MG63 (cell line): ENCODE data around the gene DNM3. TPM values are rescaled to one million over a fixed set of nuclear protein-coding genes. Genes with fewer than 3 reads are reported as not detected.
"Not testable (repeated sequence)": the region's sequence is repeated elsewhere in the genome, so short reads cannot be mapped to it uniquely, and the experiment has no call there.

Source experiments
- DNase-seq: peaks from one replicate; pipeline ENCODE4 v3.0.0-alpha.2; 2020
- H3K27me3 ChIP-seq: fragments of 250-450 bp; sonication (Bioruptor Pico); 2 replicates; pipeline ENCODE4 v1.5.1; 2020; ENCODE audit warnings: mild to moderate bottlenecking, moderate library complexity
- H3K36me3 ChIP-seq: fragments of 250-450 bp; sonication (Bioruptor Pico); 2 replicates; pipeline ENCODE4 v1.5.1; 2020; ENCODE audit warnings: mild to moderate bottlenecking, moderate library complexity
- H3K4me3 ChIP-seq: fragments of 250-450 bp; sonication (Bioruptor Pico); 2 replicates; pipeline ENCODE4 v1.5.1; 2020; ENCODE audit warnings: mild to moderate bottlenecking, moderate library complexity
- H3K9me3 ChIP-seq: fragments of 250-450 bp; sonication (Bioruptor Pico); 2 replicates; pipeline ENCODE4 v1.5.1; 2020; ENCODE audit warnings: mild to moderate bottlenecking, moderate library complexity
- total RNA-seq: library from RNA; depleted of rRNA; stranded (reverse); fragments of >200 nt; shearing (Covaris generic); gene quantifications from 2 replicates; pipeline ENCODE4 v1.2.3, GENCODE V29; 2014; ENCODE audit warnings: low replicate concordance

DNM3 gene
- total RNA-seq, 1 experiment from 2014 or later = not detected

DNA sequence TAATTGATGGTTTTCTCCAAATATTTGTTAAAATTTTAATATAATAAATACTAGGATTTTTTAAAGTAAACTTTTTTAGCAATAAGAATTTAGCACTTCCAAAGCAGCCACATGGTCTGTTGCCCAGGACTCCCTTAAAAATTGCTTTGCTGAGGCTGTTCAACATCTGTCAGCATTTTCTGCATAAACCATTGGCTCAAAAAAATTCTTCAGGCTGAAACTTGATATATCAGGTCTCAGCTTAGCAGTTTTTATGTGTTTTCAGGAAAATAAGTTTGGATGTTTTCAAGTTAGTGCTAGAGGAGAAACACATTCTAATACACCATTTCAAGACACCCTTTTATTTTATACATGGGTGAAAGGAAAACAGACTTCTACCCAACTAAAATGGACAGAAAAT, 510.0 kb downstream of the DNM3 start:
- DNase-seq = no peak
- Histone ChIP-seq H3K9me3 (peaks cover 13% of the 10 kb centered on the region), H3K4me3 (no peak overlapping the region), H3K27me3 (no peaks in the 10 kb centered on the region), H3K36me3 (no peaks in the 10 kb centered on the region)

GRCh38 chr1:172351754-172352161, 510.5 kb downstream of the DNM3 start:
- DNase-seq = peak; percentile 66
- Histone ChIP-seq H3K27me3 (no peaks in the 10 kb centered on the region), H3K4me3 (no peak overlapping the region), H3K9me3 (peaks cover 11% of the 10 kb centered on the region), H3K36me3 (no peaks in the 10 kb centered on the region)

- no peak for DNase-seq
- Histone ChIP-seq H3K9me3 (peaks cover 5% of the 10 kb centered on the region; the same call in 1 of the 2 replicates), H3K36me3 (no peaks in the 10 kb centered on the region), H3K27me3 (no peaks in the 10 kb centered on the region), H3K4me3 (no peak overlapping the region)
Measured at GRCh38 chr1:172352435-172352834, 511.1 kb downstream of the DNM3 start.

DNA sequence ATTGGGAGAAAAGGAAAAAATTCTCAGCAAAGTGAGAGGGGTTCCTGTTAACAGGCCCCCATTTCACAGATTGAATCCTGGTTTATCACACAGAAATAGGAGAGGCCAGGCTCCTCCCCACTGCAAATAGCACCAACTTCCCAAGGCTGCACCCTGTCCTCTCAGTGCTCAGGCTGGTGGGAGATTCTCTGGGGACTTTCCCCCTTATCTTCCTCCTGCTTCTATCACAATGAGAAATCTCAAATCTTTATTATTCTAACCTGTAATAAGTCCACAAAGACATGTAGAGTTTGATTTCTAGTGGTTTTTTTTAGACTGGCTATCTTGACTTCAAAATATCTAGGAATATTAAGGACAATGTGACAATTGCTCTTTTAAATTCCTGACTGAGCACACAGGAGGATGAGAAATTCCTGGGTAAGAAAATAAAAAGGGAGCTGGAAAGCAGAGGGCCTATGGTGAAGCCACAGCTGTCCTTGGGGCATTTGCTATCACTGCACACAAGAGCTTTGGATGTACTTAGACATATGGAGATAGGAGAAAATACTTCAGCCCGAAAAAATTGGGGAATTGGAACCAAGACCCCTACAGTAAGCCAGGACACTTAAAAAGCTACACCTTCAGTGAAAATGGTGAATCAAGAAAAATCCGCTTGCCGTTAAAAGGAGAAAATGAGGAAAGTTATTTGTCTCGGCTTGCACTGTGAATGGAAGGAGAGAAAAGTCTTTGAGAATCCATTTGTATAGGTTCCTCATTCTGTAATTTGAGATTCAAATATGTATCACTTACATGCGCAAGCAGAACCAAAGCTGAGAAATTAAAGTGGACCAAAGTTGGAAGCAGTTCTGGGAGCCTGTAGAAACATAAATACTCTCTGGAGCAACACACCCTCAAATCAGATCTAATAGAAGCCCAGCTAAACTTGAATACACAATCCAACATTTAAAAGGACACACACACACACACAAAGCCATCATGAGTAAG, 513.3 kb downstream of the DNM3 start:
- no peak for DNase-seq
- H3K27me3 ChIP-seq = no peaks in the 10 kb centered on the region
- H3K9me3 ChIP-seq = no peaks in the 10 kb centered on the region
- H3K36me3 ChIP-seq = no peaks in the 10 kb centered on the region
- H3K4me3 ChIP-seq = no peak overlapping the region

- Histone ChIP-seq H3K9me3 (no peaks in the 10 kb centered on the region), H3K27me3 (no peaks in the 10 kb centered on the region), H3K36me3 (no peaks in the 10 kb centered on the region), H3K4me3 (no peak overlapping the region)
- peak; percentile 33 for DNase-seq
Measured at GRCh38 chr1:172356620-172357019, 515.3 kb downstream of the DNM3 start.

DNA sequence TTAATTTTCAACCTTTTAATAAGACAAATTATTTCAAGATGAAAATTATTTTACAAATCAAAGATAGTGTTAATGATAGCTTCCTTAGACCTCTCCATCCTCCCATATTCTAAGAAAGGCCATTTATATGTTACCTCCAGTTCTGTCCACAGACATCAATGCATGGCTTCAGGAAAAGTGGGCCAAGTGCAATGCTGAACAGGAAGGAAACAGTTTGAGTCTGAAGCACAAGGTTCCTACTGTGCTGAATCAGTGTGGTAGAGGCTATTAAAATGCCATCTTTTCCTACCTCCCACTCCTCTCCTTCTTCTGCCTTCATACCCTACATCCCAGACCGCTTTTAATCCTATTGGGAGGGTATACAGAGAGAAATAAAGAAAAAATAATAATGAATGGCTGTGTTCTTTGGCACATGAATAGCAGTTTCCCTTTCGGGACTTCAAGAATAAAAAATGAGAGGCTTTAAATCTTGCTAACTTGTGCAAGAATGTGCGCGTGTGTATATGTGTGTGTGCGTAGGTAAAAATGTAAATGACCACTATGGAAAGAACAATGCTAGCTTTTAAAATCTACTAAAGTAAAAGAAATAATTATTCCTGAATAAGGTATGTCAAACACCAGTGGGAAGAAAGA, 516.6 kb downstream of the DNM3 start:
- H3K9me3 ChIP-seq = no peaks in the 10 kb centered on the region
- H3K27me3 ChIP-seq = no peaks in the 10 kb centered on the region
- H3K36me3 ChIP-seq = no peaks in the 10 kb centered on the region
- no peak for DNase-seq
- H3K4me3 ChIP-seq = no peak overlapping the region

DNA sequence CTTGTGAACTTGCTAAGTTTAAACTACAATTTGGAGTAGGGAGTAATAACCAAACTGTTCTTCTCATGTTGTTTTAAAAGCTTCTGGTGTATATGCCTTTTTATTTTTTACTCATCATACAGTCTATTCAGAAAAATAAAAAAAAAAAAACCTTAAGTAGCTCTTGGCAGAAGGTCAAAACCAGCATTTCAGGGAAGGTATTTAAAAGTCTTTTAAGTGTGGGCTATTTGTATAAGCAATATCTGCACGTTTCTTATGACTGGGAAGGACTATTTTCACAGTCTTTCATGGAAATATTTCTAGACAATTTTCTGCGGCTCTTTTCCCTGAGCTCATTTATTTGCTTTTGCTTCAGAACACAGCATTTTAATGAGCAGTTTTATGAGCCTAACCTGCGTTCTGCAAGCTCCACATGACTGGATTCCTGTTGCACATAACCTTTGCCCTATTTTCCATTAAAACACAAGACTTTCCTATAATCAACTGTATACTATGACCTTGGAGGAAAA, 518.2 kb downstream of the DNM3 start:
- H3K27me3 ChIP-seq = no peaks in the 10 kb centered on the region
- H3K36me3 ChIP-seq = no peaks in the 10 kb centered on the region
- no peak overlapping the region for H3K4me3 ChIP-seq
- no peaks in the 10 kb centered on the region for H3K9me3 ChIP-seq
- no peak for DNase-seq

DNA sequence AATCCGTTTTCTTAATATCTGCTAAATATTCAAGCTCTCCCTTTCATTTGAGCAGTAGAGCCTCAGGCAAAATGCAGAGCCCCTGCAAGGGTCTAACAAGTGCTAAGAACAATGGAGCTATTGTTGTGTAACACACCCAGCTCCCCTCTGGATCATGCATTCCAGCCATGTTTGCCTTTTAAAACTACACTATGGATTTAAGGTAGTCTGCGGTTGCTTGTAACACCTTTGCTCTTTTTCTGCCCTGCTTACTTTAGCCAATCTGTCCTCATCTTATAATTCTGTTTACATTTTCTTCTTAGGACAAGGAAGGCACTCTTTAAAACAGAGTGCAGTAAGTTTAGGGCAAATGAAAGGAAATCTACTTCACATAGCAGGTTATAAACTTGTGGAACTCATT, 519.2 kb downstream of the DNM3 start:
- DNase-seq = no peak
- no peak overlapping the region for H3K4me3 ChIP-seq
- H3K36me3 ChIP-seq = no peaks in the 10 kb centered on the region
- H3K9me3 ChIP-seq = no peaks in the 10 kb centered on the region
- no peaks in the 10 kb centered on the region for H3K27me3 ChIP-seq

DNA sequence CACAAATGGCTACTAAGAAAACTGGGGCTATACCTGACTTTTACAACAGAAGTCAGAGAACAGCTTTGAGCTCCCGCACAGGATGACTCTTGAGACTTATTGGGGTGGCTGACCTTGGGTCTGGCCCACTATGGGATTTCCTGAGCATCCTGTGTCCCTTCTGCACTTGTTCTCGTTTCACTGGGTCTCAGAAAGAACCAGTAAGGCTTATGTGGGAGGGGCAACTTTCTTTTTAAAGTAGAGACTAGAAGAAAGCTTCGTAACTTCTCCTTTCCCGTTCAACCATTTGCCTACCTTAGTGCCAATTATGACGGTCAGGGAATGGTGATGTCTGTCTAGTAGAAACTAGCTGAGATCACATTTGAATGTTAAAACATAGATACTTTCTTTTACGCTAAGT, 519.7 kb downstream of the DNM3 start:
- Histone ChIP-seq H3K27me3 (no peaks in the 10 kb centered on the region), H3K9me3 (peaks cover 2% of the 10 kb centered on the region; the same call in 1 of the 2 replicates), H3K36me3 (no peaks in the 10 kb centered on the region), H3K4me3 (no peak overlapping the region)
- DNase-seq = no peak

- DNase-seq = no peak
- Histone ChIP-seq H3K36me3 (no peaks in the 10 kb centered on the region), H3K4me3 (no peak overlapping the region), H3K9me3 (peaks cover 15% of the 10 kb centered on the region; the same call in 1 of the 2 replicates), H3K27me3 (no peaks in the 10 kb centered on the region)
Measured at GRCh38 chr1:172363852-172364251, 522.6 kb downstream of the DNM3 start.

- not testable (repeated sequence) for H3K9me3 ChIP-seq, DNase-seq, H3K4me3 ChIP-seq, H3K27me3 ChIP-seq, H3K36me3 ChIP-seq
Measured at GRCh38 chr1:172371646-172372045, 530.3 kb downstream of the DNM3 start.

GRCh38 chr1:172373864-172374263, 532.6 kb downstream of the DNM3 start:
- Histone ChIP-seq H3K4me3 (no peak overlapping the region), H3K36me3 (no peaks in the 10 kb centered on the region)
- DNase-seq = no peak

DNA sequence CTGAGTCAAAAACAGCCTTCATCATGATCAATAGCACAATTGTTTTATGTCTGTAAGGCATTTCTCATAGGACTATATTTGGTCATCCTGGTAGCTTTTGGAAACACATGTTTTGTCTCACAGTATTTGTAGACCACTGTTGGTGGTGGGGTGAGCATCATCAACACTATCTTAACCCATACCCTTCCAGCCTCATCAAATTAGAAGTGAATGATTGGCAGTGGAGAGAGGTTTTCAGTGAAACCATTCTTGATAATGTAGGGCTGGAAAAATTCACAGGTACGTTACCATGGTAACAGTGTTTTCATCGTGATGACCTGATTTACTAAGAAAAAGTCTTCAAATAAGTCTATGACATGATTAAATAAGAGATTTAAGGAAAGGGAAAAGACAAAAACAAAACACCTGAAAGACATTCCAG, 533.9 kb downstream of the DNM3 start:
- no peak for DNase-seq
- Histone ChIP-seq H3K9me3 (no peaks in the 10 kb centered on the region), H3K27me3 (no peaks in the 10 kb centered on the region), H3K4me3 (no peak overlapping the region), H3K36me3 (no peaks in the 10 kb centered on the region)

More at GRCh38 chr1:172373864-172374263, 532.6 kb downstream of the DNM3 start:
- Histone ChIP-seq H3K27me3 (no peaks in the 10 kb centered on the region), H3K9me3 (no peaks in the 10 kb centered on the region)

- Histone ChIP-seq H3K4me3 (no peak overlapping the region), H3K27me3 (no peaks in the 10 kb centered on the region), H3K9me3 (no peaks in the 10 kb centered on the region), H3K36me3 (no peaks in the 10 kb centered on the region)
- DNase-seq = no peak
Measured at GRCh38 chr1:172376431-172376830, 535.1 kb downstream of the DNM3 start.

DNA sequence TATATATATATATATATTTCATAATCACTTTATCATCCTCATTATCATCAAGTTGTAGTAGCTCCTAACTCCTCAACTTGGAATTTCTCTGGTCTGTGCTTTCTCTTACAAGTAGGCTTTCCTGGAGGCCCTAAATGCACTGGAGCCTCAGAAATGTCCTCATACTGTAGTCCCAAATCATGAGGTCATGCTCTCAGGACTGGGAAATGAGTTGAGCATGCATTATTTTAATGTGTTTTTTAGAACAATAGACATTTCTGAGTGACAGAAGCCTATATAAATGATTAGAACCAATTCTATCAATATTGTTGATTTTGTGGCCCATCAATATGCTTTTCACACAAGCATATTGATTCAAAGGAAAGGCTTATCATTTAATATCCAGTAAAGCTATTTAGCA, 536.3 kb downstream of the DNM3 start:
- Histone ChIP-seq H3K4me3 (no peak overlapping the region), H3K27me3 (no peaks in the 10 kb centered on the region), H3K36me3 (no peaks in the 10 kb centered on the region), H3K9me3 (no peaks in the 10 kb centered on the region)
- no peak for DNase-seq

DNA sequence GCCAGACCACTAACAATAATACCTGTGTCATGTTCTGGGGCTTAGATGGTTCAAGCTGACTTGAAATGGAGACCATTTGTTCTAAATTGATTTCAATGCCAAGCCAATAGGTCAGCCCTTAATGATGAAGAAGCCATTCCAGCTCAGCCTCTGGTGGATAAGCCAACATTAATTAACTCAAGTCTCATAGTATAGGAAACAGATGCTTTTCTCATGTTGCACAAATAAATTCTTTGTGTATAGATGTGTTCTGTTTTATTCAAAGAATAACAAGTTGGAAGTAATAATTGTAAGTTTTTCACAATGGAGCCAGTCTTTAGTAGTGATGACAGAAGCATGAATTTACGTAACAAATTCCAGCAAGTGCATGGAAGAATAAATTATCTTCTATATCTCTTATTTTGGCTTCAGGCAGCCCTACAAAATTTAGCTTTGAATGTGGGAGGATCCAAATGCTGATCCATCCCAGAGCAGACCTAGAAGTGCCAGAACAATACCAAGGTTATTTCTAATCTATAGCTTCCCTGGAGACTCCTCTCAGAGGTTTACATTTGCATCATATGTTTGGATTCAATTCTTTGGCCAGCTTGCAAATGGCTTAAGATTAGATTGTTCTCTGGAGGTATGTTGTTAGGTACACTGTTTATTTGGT, 536.9 kb downstream of the DNM3 start:
- Histone ChIP-seq H3K9me3 (no peaks in the 10 kb centered on the region), H3K27me3 (no peaks in the 10 kb centered on the region), H3K4me3 (no peak overlapping the region), H3K36me3 (no peaks in the 10 kb centered on the region)
- no peak for DNase-seq
